ENCODE data around the gene PLEKHG7.

Gene PLEKHG7

DNA sequence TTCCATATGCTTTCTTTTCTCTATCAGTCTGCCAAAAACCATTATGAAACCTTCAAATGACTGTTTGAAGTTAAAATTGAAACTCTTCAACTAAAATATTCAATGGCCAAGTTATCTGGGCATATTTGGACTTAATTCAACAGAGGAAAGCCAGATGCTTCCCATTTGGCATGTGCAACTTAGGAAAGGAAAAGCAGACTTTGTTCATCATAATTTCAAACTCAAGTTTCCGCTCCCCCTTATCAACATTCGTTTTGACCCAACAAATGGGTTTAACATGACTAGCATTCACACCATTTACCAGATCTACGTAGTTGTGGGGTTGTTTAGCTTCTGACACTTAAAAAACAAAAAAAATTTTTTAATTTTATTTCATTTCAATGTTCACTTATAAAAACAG, 75.7 kb downstream of the PLEKHG7 start:
- Histone ChIP-seq H3K4me3 (ENCODE audit: low read depth in 1 of 2, low read length in 1 of 2) (no peak overlapping the region), H3K27me3 (no peaks in the 10 kb centered on the region), H3K27ac (peak overlapping the region; percentile 67), H3K36me3 (no peaks in the 10 kb centered on the region), H3K4me1 (ENCODE audit: control insufficient read depth in 1 of 2, insufficient read depth in 1 of 2, low read depth in 1 of 2, low read length in 1 of 2) (peaks cover 24 to 27% of the 10 kb centered on the region in 2 experiments), H3K9me3 (no peaks in the 10 kb centered on the region)
- TF ChIP-seq, protein P1, sequence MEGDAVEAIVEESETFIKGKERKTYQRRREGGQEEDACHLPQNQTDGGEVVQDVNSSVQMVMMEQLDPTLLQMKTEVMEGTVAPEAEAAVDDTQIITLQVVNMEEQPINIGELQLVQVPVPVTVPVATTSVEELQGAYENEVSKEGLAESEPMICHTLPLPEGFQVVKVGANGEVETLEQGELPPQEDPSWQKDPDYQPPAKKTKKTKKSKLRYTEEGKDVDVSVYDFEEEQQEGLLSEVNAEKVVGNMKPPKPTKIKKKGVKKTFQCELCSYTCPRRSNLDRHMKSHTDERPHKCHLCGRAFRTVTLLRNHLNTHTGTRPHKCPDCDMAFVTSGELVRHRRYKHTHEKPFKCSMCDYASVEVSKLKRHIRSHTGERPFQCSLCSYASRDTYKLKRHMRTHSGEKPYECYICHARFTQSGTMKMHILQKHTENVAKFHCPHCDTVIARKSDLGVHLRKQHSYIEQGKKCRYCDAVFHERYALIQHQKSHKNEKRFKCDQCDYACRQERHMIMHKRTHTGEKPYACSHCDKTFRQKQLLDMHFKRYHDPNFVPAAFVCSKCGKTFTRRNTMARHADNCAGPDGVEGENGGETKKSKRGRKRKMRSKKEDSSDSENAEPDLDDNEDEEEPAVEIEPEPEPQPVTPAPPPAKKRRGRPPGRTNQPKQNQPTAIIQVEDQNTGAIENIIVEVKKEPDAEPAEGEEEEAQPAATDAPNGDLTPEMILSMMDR (IDR thresholded peaks at IDR 0.05): no peak

DNA sequence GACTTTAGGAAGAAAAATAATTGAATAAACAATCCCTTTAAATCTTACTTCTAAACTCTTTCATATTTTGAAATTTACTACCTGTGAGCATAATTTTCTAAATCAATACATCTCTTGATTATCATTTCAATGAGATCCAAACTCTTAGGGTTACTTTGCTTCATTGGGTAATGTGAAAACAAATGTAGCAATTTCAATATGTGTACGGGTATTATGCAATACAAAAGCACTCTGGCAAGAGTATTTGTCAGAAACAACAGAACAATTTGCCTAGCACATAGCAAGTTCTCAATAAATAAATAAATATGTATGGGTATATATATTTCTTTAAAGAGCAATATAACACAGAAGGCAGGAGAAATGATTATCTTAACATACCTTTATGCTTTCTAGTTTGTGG, 77.1 kb downstream of the PLEKHG7 start:
- Histone ChIP-seq H3K9me3 (no peaks in the 10 kb centered on the region), H3K27ac (peak overlapping the region; percentile 67), H3K27me3 (no peaks in the 10 kb centered on the region), H3K36me3 (no peaks in the 10 kb centered on the region), H3K4me1 (ENCODE audit: control insufficient read depth in 1 of 2, insufficient read depth in 1 of 2, low read depth in 1 of 2, low read length in 1 of 2) (peaks cover 24 to 27% of the 10 kb centered on the region in 2 experiments), H3K4me3 (ENCODE audit: low read depth in 1 of 2, low read length in 1 of 2) (no peak overlapping the region)
- TF ChIP-seq, protein P1 (IDR thresholded peaks at IDR 0.05): no peak

DNA sequence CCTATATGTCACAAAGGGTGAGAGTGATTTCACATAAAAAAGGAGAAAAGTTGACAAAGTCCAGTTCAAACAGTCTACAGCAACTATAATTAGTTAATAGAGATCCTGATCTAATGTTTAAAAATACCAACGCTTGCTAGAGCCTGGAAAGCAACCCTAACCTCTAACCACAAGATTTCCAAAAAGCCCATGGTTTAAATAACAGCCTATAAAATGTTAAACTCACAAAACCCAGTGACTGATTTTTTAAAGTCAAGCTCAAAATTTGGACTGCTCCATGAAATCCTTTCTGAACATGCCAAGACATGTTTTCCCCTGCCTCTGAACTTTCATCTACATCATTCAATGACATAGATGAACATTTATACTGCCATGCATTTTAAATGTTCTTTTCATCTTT, 81.6 kb downstream of the PLEKHG7 start:
- TF ChIP-seq, protein P1 (IDR thresholded peaks at IDR 0.05): no peak
- peaks cover 2% of the 10 kb centered on the region for H3K36me3 ChIP-seq
- H3K27ac ChIP-seq: no peak overlapping the region
- H3K27me3 ChIP-seq: no peaks in the 10 kb centered on the region
- H3K9me3 ChIP-seq: no peaks in the 10 kb centered on the region
- peaks cover 11% of the 10 kb centered on the region in 2 experiments for H3K4me1 ChIP-seq (ENCODE audit: control insufficient read depth in 1 of 2, insufficient read depth in 1 of 2, low read depth in 1 of 2, low read length in 1 of 2)
- no peak overlapping the region for H3K4me3 ChIP-seq (ENCODE audit: low read depth in 1 of 2, low read length in 1 of 2)

DNA sequence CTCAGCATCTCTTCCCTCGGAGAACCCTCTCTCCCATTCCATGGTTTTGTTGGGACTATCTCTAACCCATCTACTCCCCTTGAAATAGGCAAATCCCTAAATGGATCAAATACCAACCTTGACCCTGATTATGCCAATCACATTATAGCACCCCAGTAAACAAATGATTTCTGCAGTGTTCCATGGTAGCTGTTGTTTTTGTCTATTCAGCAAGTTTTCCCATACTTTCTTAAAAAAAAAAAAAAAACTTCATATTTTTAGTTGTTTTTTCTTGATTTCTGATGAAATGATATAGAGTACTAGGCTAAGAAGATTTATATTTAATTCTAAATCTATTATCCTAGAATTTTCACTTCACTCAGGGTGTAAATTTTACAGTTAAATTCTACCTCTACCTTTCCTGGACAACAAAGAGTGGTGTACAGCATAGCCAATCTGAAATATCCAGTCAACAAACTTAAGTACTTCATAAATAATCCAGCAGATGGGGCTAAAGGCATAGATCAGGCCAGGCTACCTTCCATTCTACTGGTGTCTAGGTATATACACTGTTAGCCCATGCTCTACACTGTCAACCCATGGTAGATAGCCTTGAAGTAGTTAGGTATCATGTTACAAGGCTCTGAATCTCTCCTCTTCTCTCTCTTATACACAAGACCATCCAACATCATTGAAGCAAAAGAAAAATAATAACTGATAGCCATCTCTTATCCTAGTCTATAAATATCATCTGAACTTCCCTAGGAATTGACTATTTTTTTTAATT, 82.2 kb downstream of the PLEKHG7 start:
- H3K9me3 ChIP-seq: no peaks in the 10 kb centered on the region
- H3K27ac ChIP-seq: no peak overlapping the region
- no peaks in the 10 kb centered on the region for H3K27me3 ChIP-seq
- peaks cover 5% of the 10 kb centered on the region in 2 experiments for H3K4me1 ChIP-seq (ENCODE audit: control insufficient read depth in 1 of 2, insufficient read depth in 1 of 2, low read depth in 1 of 2, low read length in 1 of 2)
- peaks cover 6% of the 10 kb centered on the region for H3K36me3 ChIP-seq
- no peak overlapping the region for H3K4me3 ChIP-seq (ENCODE audit: low read depth in 1 of 2, low read length in 1 of 2)
- TF ChIP-seq, protein P1 (IDR thresholded peaks at IDR 0.05): no peak

DNA sequence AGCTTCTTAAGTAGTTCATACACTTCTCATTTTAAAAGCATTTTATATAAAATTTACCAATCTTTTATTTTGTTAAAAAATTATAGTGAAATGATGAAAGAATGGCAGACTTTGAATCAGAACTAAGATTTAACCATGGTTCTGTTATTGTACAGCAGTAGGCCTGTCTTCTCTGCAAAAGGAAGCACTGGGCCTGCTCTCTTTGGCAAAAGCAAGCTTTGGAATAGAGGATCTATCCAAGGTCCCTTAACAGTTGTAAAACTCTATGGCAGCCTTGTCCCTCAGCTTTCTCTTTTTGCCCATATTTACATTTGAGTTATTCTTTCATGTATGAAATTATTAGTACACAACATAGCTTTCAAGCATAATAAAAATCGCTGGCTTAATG, 82.8 kb downstream of the PLEKHG7 start:
- Histone ChIP-seq H3K4me3 (ENCODE audit: low read depth in 1 of 2, low read length in 1 of 2) (no peak overlapping the region), H3K27me3 (no peaks in the 10 kb centered on the region), H3K9me3 (no peaks in the 10 kb centered on the region), H3K36me3 (peaks cover 6% of the 10 kb centered on the region), H3K27ac (no peak overlapping the region), H3K4me1 (ENCODE audit: control insufficient read depth in 1 of 2, insufficient read depth in 1 of 2, low read depth in 1 of 2, low read length in 1 of 2) (no peaks in the 10 kb centered on the region)
- TF ChIP-seq, protein P1 (IDR thresholded peaks at IDR 0.05): no peak

Data from neutrophil (primary cell).